ENCODE data around the gene ALDH2.

DNA sequence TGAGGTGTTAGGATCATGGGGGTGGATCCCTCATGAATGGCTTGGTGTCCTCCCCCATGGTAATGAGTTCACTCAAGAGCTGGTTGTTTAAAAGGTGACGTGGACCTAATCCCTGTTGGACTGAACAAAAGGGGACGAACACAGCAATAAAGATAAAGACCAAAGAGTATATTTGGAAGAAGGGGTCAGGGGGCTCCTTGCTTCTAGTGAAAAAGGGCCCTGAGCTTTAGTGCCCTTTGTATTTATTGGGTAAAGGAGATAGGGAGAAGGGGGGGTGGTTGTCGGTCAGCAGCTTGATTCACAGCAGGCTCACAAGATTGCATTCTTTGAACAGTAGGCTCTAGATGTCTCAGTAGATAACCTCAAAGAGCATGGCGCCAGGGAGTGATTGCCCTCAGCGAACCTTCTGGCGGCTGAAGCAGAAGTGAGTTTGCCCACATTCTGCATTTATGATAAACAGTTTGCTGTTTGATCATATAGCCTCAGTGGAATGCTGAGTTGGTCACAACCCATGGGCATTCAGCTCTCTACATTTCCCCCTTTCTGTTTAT is 49.4 kb downstream of the ALDH2 start:
- TF ChIP-seq, protein P1, sequence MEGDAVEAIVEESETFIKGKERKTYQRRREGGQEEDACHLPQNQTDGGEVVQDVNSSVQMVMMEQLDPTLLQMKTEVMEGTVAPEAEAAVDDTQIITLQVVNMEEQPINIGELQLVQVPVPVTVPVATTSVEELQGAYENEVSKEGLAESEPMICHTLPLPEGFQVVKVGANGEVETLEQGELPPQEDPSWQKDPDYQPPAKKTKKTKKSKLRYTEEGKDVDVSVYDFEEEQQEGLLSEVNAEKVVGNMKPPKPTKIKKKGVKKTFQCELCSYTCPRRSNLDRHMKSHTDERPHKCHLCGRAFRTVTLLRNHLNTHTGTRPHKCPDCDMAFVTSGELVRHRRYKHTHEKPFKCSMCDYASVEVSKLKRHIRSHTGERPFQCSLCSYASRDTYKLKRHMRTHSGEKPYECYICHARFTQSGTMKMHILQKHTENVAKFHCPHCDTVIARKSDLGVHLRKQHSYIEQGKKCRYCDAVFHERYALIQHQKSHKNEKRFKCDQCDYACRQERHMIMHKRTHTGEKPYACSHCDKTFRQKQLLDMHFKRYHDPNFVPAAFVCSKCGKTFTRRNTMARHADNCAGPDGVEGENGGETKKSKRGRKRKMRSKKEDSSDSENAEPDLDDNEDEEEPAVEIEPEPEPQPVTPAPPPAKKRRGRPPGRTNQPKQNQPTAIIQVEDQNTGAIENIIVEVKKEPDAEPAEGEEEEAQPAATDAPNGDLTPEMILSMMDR (IDR thresholded peaks at IDR 0.05): no peak
- no peak for TF ChIP-seq POLR2A (IDR thresholded peaks at IDR 0.05)
